GM18526 (cell line): ENCODE measurements around the gene FAM124A.

Experiments used
- POLR2A ChIP-seq: IDR thresholded peaks from 3 replicates; pipeline ENCODE4 v1.6.1; 2011; ENCODE audit not compliant: insufficient read length; ENCODE audit errors: extremely low read depth

FAM124A gene

GRCh38 chr13:51292000-51292565 lies 69.9 kb downstream of the FAM124A start:
- TF ChIP-seq POLR2A = no peak

GRCh38 chr13:51297556-51297955 lies 75.4 kb downstream of the FAM124A start:
- TF ChIP-seq POLR2A = no peak

DNA sequence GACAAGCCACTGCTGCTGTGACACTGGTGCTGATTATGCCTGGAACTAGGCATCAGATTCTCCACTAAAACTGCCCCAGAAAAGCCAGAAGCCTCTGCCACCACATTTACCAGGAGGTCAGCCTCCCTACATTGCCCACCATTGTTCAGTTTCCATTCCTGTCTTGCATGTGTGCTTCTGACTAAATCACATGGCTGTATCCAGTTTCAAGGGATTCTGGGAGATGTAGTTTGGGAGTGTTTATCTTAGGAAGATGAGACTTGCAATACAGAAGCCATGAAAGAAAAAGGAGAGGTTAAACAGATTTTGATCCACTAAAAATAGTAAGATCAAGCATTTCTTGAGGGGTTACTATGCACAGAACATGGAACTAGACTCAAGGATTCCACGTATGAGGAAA lies 76.6 kb downstream of the FAM124A start:
- TF ChIP-seq POLR2A = no peak

DNA sequence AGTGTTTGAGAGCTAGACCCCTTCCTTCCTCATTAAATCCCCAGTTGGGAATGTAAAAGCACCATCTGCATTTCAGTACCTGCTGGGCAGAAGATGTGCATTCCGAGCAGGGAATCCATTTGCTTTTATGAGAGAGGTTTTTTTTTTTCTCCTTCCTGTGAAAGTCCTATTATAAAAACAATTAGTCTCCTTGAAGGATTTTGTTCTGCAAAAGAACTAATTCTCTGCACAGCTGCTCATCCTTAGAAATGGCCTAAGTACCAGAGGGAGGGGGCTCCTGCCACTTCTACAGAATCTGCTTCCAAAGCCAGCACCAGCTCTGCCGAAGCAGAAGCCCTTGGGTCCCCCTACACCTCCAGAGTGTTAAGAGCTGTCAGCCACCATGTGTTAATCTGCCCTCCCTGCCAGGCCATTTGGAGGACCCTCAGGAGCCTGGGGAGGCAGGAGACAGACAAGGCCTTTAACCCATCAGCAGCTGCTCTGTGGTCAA lies 80.9 kb downstream of the FAM124A start:
- TF ChIP-seq POLR2A = no peak

- TF ChIP-seq POLR2A = no peak
These were observed 81.7 kb downstream of the FAM124A start for GRCh38 chr13:51303882-51304281.

GRCh38 chr13:51305271-51305967 lies 83.2 kb downstream of the FAM124A start:
- no peak for TF ChIP-seq POLR2A

DNA sequence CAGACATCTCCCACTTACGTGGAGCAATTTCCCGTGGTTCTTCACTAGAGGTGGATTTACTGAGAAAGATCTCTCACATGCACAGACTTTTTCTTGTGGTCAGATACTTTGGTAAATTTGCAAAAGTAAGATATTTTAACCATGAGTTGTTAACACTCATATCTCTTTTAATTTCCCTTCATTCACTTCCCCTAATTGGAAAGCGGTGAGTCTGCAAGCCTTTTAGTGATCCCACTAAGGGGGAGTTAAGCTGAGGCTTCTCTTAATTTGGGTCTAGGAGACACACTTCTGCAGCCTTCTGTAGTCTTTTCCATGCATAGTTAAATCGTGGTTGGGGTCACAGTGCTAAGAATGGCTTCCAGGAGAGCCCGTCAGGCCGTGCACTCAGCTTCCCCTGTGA lies 86.6 kb downstream of the FAM124A start:
- no peak for TF ChIP-seq POLR2A

- TF ChIP-seq POLR2A = no peak
These were observed 89.0 kb downstream of the FAM124A start for GRCh38 chr13:51311231-51311630.

GRCh38 chr13:51311957-51312520 lies 89.8 kb downstream of the FAM124A start:
- TF ChIP-seq POLR2A = no peak

DNA sequence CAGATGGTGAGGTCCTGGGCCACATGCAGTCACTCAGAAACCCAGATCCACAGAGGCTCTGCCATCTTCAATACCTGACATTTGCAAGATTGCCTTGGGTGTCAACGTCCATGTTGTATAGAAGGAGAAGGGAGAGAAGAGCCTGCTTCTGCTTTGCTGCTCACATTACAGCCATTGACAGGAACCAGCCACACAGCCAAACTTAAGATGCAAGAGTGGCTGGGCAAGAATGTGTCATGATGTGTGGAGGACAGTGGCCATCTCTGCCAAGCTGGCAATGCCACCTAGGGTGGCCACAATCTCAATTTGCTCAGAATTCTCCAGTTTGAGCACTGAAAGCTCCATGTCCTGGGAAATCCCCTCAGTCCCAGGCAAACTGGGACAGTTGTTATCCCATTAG lies 91.4 kb downstream of the FAM124A start:
- TF ChIP-seq POLR2A = no peak

DNA sequence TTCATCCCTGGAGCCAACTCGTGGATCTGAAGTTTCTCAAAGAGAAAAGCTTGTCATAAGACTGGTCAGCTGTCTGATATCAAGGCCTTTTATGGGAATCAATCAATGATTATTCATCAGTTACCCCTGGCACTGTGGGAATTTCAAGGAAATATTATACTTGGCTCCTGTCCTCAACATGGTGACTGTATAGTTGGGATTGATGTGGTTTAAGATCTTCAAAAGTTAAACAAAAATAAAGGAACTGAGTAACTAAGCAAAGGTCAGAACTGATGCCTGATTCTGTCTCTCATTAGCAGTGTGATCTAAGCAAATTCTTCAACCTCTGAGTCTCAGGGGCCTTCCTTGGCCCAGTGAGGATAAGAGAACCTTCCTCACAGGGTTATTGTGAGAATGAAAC lies 95.1 kb downstream of the FAM124A start:
- no peak for TF ChIP-seq POLR2A

DNA sequence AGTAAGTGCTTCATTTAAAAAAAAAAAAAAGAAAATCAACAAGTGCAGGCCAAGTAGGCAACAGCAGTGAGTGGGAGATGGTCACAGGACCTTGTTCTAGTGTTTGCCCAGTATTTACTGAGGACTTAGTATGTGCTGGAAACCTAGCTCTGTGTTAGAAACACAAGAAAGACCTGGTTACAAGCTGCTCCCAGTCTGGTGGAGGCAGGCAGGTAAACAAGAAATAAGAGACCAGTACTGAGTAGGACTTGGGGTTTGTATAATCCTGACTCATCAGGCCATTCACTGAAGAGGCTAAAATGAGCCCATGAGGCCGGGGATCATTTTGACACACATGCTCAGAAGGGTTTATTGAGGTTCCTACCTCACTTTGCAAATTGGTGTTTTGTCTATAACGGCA lies 95.8 kb downstream of the FAM124A start:
- TF ChIP-seq POLR2A = no peak

- no peak for TF ChIP-seq POLR2A
These were observed 96.7 kb downstream of the FAM124A start for GRCh38 chr13:51318876-51319275.

- TF ChIP-seq POLR2A = no peak
These were observed 99.6 kb downstream of the FAM124A start for GRCh38 chr13:51321836-51322235.

DNA sequence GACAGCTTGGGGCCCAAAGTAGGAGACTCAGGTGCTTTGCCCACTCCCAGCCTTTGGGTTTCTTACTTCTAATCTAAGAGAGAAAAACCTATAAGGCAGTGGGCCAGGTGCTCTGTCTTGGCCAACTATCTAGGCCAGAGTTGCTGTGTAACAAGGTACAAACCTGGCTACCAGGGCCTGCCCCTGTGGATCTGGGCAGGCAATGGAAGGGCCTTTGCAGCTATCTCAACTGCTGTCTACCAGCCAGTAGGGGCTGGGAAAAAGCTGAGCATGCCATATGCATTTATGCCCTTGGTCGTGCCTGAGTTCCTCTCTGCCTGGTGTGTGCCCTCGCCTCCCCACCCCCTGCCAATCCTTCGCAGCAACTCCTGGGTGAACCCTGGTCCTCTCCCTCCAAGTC lies 100.6 kb downstream of the FAM124A start:
- TF ChIP-seq POLR2A = no peak

GRCh38 chr13:51323824-51324511 lies 101.8 kb downstream of the FAM124A start:
- TF ChIP-seq POLR2A = no peak
